Endothelial cell of umbilical vein (primary cell): ENCODE measurements around the gene HDAC4. TPM values are rescaled to one million over a fixed set of nuclear protein-coding genes. Genes with fewer than 3 reads are reported as not detected.

Experiments
- BruUV-seq: library from RNA; stranded (reverse); fragments of 400-500 nt; replicated peaks from 2 replicates; lab custom pipeline; 2021; lab: Mats Ljungman, UMichigan
- CTCF ChIA-PET: fragments of 300-600, 350-600 bp; sonication (Branson Sonifier 250); formaldehyde crosslinking; loops from one replicate; lab custom pipeline; 2021; ENCODE audit warnings: antibody characterized with exemption, inconsistent platforms; lab: Charles Lee
- POLR2A ChIA-PET: fragments of 300-600, 350-600 bp; sonication (Branson Sonifier 250); formaldehyde crosslinking; loops from one replicate; lab custom pipeline; 2021; ENCODE audit warnings: antibody characterized with exemption, inconsistent platforms; lab: Charles Lee
- DNase-seq: peaks from one replicate; pipeline ENCODE4 v3.0.0-alpha.2; 2011; ENCODE audit warnings: low read depth, low spot score
- FAIRE-seq: peaks from 2 replicates; lab custom pipeline; 2011; peaks lifted over from hg19 to GRCh38; lab: Jason Lieb, UNC
- H2AFZ ChIP-seq: 2 replicates; pipeline ENCODE4 v1.6.0; 2012; ENCODE audit warnings: low read depth, low read length, control low read depth, inconsistent platforms
- H3K27ac ChIP-seq: 2 replicates; pipeline ENCODE4 v1.5.1; 2011; ENCODE audit warnings: low read depth, mild to moderate bottlenecking, control low read depth, low read length, moderate library complexity; ENCODE audit not compliant: insufficient read depth
- H3K27me3 ChIP-seq, 2 experiments: 2 replicates each; pipeline versions ENCODE4 v1.6.0 to v1.6.1; 2011; ENCODE audit warnings: low read length in 2 of 2, mixed read lengths in 1 of 2; ENCODE audit not compliant: control insufficient read depth in 2 of 2, insufficient read depth in 2 of 2
- H3K36me3 ChIP-seq, 2 experiments: 2 replicates in 1 of 2; 3 replicates in 1 of 2; pipeline ENCODE4 v1.5.1; 2011; ENCODE audit warnings: low read length in 2 of 2, mild to moderate bottlenecking in 1 of 2, moderate library complexity in 1 of 2; ENCODE audit not compliant: control insufficient read depth in 2 of 2, insufficient read depth in 2 of 2; ENCODE audit errors: extremely low read depth in 1 of 2
- H3K4me1 ChIP-seq: 3 replicates; pipeline ENCODE4 v1.5.1; 2011; ENCODE audit warnings: mild to moderate bottlenecking, low read length; ENCODE audit not compliant: control insufficient read depth, insufficient read depth; ENCODE audit errors: extremely low read depth
- H3K4me2 ChIP-seq: 2 replicates; pipeline ENCODE4 v1.6.1; 2011; ENCODE audit warnings: low read length, control low read depth, mixed read lengths; ENCODE audit not compliant: insufficient read depth
- H3K4me3 ChIP-seq, 3 experiments: fragments of 200-600 bp in 1 of 3; sonication (generic), shearing (Covaris generic) in 1 of 3; replicated peaks in 1 of 3; 2 replicates each; pipeline ENCODE4 v1.5.1; 2011 to 2016; ENCODE audit warnings: control low read depth in 3 of 3, low read length in 3 of 3, mild to moderate bottlenecking in 2 of 3, inconsistent platforms in 1 of 3, low read depth in 1 of 3, moderate library complexity in 1 of 3; ENCODE audit not compliant: insufficient read depth in 1 of 3
- H3K79me2 ChIP-seq: 2 replicates; pipeline ENCODE4 v1.6.0; 2012; ENCODE audit warnings: low read length, inconsistent platforms; ENCODE audit not compliant: control insufficient read depth, insufficient read depth
- H3K9ac ChIP-seq: replicated peaks from 2 replicates; pipeline ENCODE3; 2011; ENCODE audit warnings: low read length, control low read depth; ENCODE audit not compliant: insufficient read depth; ENCODE audit errors: extremely low read depth
- H3K9me1 ChIP-seq: replicated peaks from 3 replicates; pipeline ENCODE4 v1.6.0; 2011; ENCODE audit warnings: mild to moderate bottlenecking, low read length; ENCODE audit not compliant: control insufficient read depth, insufficient read depth; ENCODE audit errors: extremely low read depth
- H3K9me3 ChIP-seq: replicated peaks from 2 replicates; pipeline ENCODE4 v1.5.1; 2012; ENCODE audit warnings: low read length, inconsistent platforms; ENCODE audit not compliant: control insufficient read depth, insufficient read depth
- H4K20me1 ChIP-seq: replicated peaks from 2 replicates; pipeline ENCODE3; 2011; ENCODE audit warnings: mild to moderate bottlenecking, low read length; ENCODE audit not compliant: control insufficient read depth, insufficient read depth; ENCODE audit errors: extremely low read depth
- CTCF ChIP-seq, 2 donors: IDR thresholded peaks; 1 replicate in 1 of 2; 2 replicates in 1 of 2; pipeline ENCODE4 v1.5.1; 2011; ENCODE audit warnings: low read length in 2 of 2, mild to moderate bottlenecking in 2 of 2, moderate library complexity in 2 of 2, control low read depth in 1 of 2, inconsistent platforms in 1 of 2, low read depth in 1 of 2; ENCODE audit not compliant: insufficient read depth in 1 of 2; ENCODE audit errors: extremely low read depth in 1 of 2
- EZH2 ChIP-seq: IDR thresholded peaks from 2 replicates; pipeline ENCODE4 v1.6.1; 2012; ENCODE audit warnings: borderline replicate concordance, low read depth, mild to moderate bottlenecking, moderate library complexity, low read length, inconsistent platforms; ENCODE audit not compliant: severe bottlenecking
- FOS ChIP-seq: IDR thresholded peaks from 2 replicates; pipeline ENCODE4 v1.6.1; 2011; ENCODE audit warnings: mild to moderate bottlenecking, low read length, moderate library complexity, borderline replicate concordance; ENCODE audit not compliant: insufficient read depth
- GATA2 ChIP-seq: IDR thresholded peaks from 2 replicates; pipeline ENCODE4 v1.7.0; 2011; ENCODE audit warnings: low read depth, mild to moderate bottlenecking, moderate library complexity, mixed read lengths, low read length; ENCODE audit not compliant: insufficient read length, insufficient read depth
- JUN ChIP-seq: IDR thresholded peaks from 2 replicates; pipeline ENCODE4 v1.6.1; 2011; ENCODE audit warnings: borderline replicate concordance, low read depth; ENCODE audit not compliant: insufficient read length, insufficient read depth
- MAX ChIP-seq: IDR thresholded peaks from 2 replicates; pipeline ENCODE4 v1.6.1; 2011; ENCODE audit not compliant: insufficient read depth, insufficient read length
- MYC ChIP-seq: IDR thresholded peaks from one replicate; pipeline ENCODE4 v1.6.1; 2011; ENCODE audit warnings: mild to moderate bottlenecking, low read depth, low read length
- POLR2A ChIP-seq: IDR thresholded peaks from 2 replicates; pipeline ENCODE4 v1.6.1; 2012; ENCODE audit warnings: low read depth, mild to moderate bottlenecking, control low read depth, low read length
- POLR2AphosphoS5 ChIP-seq: IDR thresholded peaks from 2 replicates; pipeline ENCODE4 v1.6.1; 2012; ENCODE audit warnings: low read depth, mild to moderate bottlenecking, control low read depth, low read length, moderate library complexity; ENCODE audit not compliant: insufficient read depth
- dilution Hi-C: fragments of 300-500 bp; cut with MboI; formaldehyde crosslinking; loops from one replicate; pipeline ENCODE4 v1.15.0; 2019; ENCODE audit warnings: low sequenced_read_pairs; ENCODE audit not compliant: extremely low pct_ligation_motif_present
- intact Hi-C: fragments of 100-400 bp; cut with micrococcal nuclease; formaldehyde crosslinking; loops from one replicate; pipeline ENCODE4 v1.10.0; 2022
- polyA plus RNA-seq, 4 experiments: library from polyadenylated mRNA; depleted of rRNA in 3 of 4; stranded (reverse) in 3 of 4; unstranded in 1 of 4; fragments of >200 nt; gene quantifications; 2 replicates each; pipeline versions ENCODE4 v1.2.1 to v1.2.3, GENCODE V29; 2011 to 2012; ENCODE audit warnings: missing spikeins in 1 of 4
- total RNA-seq: library from RNA; stranded (reverse); gene quantifications from 2 replicates; pipeline ENCODE4 v1.2.3, GENCODE V29; 2021

HDAC4 gene
- total and polyA plus RNA-seq, 2 donors (not counting 3 experiments of a cell fraction or from before 2014, with no cell fraction given): 13.4 to 33.0 TPM

GRCh38 chr2:239000089-239000488, 400.7 kb downstream of the HDAC4 start:
- Histone ChIP-seq H3K4me2 (no peak overlapping the region), H3K36me3 (no peaks in the 10 kb centered on the region), H3K27me3 (no peaks in the 10 kb centered on the region), H3K9me3 (no peaks in the 10 kb centered on the region), H2AFZ (no peak overlapping the region), H3K79me2 (no peaks in the 10 kb centered on the region), H3K9me1 (no peaks in the 10 kb centered on the region), H3K4me1 (no peaks in the 10 kb centered on the region), H3K9ac (no peak overlapping the region), H4K20me1 (no peaks in the 10 kb centered on the region), H3K27ac (no peak overlapping the region), H3K4me3 (no peak overlapping the region)
- POLR2A ChIA-PET: no interaction called here
- FAIRE-seq (no peak), DNase-seq (no peak)
- dilution Hi-C loops: no loop called here
- no TSS peak for BruUV-seq
- CTCF ChIA-PET: no interaction called here
- intact Hi-C loops: no loop called here
- no peak for TF ChIP-seq POLR2AphosphoS5

- no peak overlapping the region for H3K9ac ChIP-seq
- POLR2A ChIA-PET: no interaction called here
- FAIRE-seq (no peak), DNase-seq (peak; percentile 44)
- TF ChIP-seq JUN (no peak), EZH2 (no peak), GATA2 (no peak), CTCF (IDR thresholded peaks at IDR 0.05; ENCODE audit: extremely low read depth in 1 of 2, insufficient read depth in 1 of 2, low read depth in 1 of 2, low read length in 2 of 2) (no peak), POLR2AphosphoS5 (no peak), FOS (no peak), MAX (no peak), MYC (no peak), POLR2A (no peak)
- no peaks in the 10 kb centered on the region for H3K9me3 ChIP-seq
- no peaks in the 10 kb centered on the region for H3K79me2 ChIP-seq
- H3K36me3 ChIP-seq: no peaks in the 10 kb centered on the region
- H3K4me1 ChIP-seq: no peaks in the 10 kb centered on the region
- no peaks in the 10 kb centered on the region for H4K20me1 ChIP-seq
- intact Hi-C loops: no loop called here
- H3K9me1 ChIP-seq: no peaks in the 10 kb centered on the region
- H3K4me2 ChIP-seq: no peak overlapping the region
- CTCF ChIA-PET: interaction anchor here (0.9 kb wide), 2 partner anchors 9 to 25 kb away, joined by 3 read pairs; no protein-coding TSS in a partner anchor
- no TSS peak for BruUV-seq
- no peak overlapping the region for H2AFZ ChIP-seq
- dilution Hi-C loops: no loop called here
- H3K4me3 ChIP-seq: no peak overlapping the region
- H3K27ac ChIP-seq: no peak overlapping the region
- H3K27me3 ChIP-seq: no peaks in the 10 kb centered on the region
Measured at GRCh38 chr2:238999291-238999741, 401.5 kb downstream of the HDAC4 start.
